H1 (cell line): Measurements from ENCODE around the gene PDE1C. TPM values are rescaled to one million over a fixed set of nuclear protein-coding genes. Genes with fewer than 3 reads are reported as not detected.

ENCODE experiments used
- CTCF ChIA-PET: fragments of 300-600 bp; sonication (Branson Sonifier 250); formaldehyde crosslinking; loops from one replicate; lab custom pipeline; 2021; ENCODE audit not compliant: partially characterized antibody; lab: Charles Lee
- POLR2A ChIA-PET: fragments of 300-600 bp; sonication (Branson Sonifier 250); formaldehyde crosslinking; loops from one replicate; lab custom pipeline; 2021; ENCODE audit warnings: inconsistent platforms; ENCODE audit not compliant: partially characterized antibody; lab: Charles Lee
- DNase-seq, 2 experiments: peaks; one replicate each; pipeline versions ENCODE4 v3.0.0 to v3.0.0-alpha.2; 2010 to 2022; ENCODE audit warnings: low spot score in 2 of 2, low read depth in 1 of 2, mixed read lengths in 1 of 2
- FAIRE-seq: peaks from 2 replicates; lab custom pipeline; 2011; peaks lifted over from hg19 to GRCh38; lab: Jason Lieb, UNC
- H2AFZ ChIP-seq: 2 replicates; pipeline ENCODE4 v1.8.1; 2012; ENCODE audit warnings: low read length, inconsistent platforms
- H2AK5ac ChIP-seq: 2 replicates; pipeline ENCODE4 v1.6.1; 2013; ENCODE audit warnings: low read depth, low read length
- H2BK120ac ChIP-seq: replicated peaks from 2 replicates; pipeline ENCODE3; 2013; ENCODE audit warnings: low read depth, low read length, inconsistent platforms
- H2BK12ac ChIP-seq: 2 replicates; pipeline ENCODE4 v1.6.1; 2013; ENCODE audit warnings: low read depth, low read length
- H2BK15ac ChIP-seq: 2 replicates; pipeline ENCODE4 v1.6.1; 2013; ENCODE audit warnings: low read length
- H2BK20ac ChIP-seq: 2 replicates; pipeline ENCODE4 v1.6.1; 2013; ENCODE audit warnings: low read length
- H2BK5ac ChIP-seq: 2 replicates; pipeline ENCODE4 v1.6.1; 2013; ENCODE audit warnings: low read depth, low read length
- H3K14ac ChIP-seq: 2 replicates; pipeline ENCODE4 v1.6.1; 2013; ENCODE audit warnings: inconsistent platforms; ENCODE audit not compliant: insufficient read length
- H3K18ac ChIP-seq: 2 replicates; pipeline ENCODE4 v1.6.1; 2013; ENCODE audit warnings: low read length; ENCODE audit errors: extremely low read depth
- H3K23ac ChIP-seq: 2 replicates; pipeline ENCODE4 v1.6.1; 2013; ENCODE audit warnings: inconsistent platforms; ENCODE audit not compliant: insufficient read length
- H3K23me2 ChIP-seq: 2 replicates; pipeline ENCODE4 v1.6.1; 2013; ENCODE audit warnings: low read depth, low read length
- H3K27ac ChIP-seq: 2 replicates; pipeline ENCODE4 v1.6.1; 2011; ENCODE audit warnings: low read depth, low read length, inconsistent platforms
- H3K27me3 ChIP-seq, 4 experiments: replicated peaks in 1 of 4; 1 replicate in 1 of 4; 2 replicates in 3 of 4; pipeline versions ENCODE4 v1.6.1 to v1.8.1; 2011 to 2013; ENCODE audit warnings: low read length in 3 of 4, mild to moderate bottlenecking in 3 of 4, inconsistent platforms in 2 of 4, mixed read lengths in 2 of 4, moderate library complexity in 1 of 4; ENCODE audit not compliant: control insufficient read depth in 3 of 4, insufficient read depth in 3 of 4; ENCODE audit errors: extremely low read depth in 1 of 4
- H3K36me3 ChIP-seq, 4 experiments: 2 replicates each; pipeline versions ENCODE4 v1.6.1 to v1.8.1; 2011 to 2013; ENCODE audit warnings: mild to moderate bottlenecking in 4 of 4, low read length in 3 of 4, moderate library complexity in 2 of 4, control low read depth in 1 of 4, inconsistent platforms in 1 of 4; ENCODE audit not compliant: insufficient read depth in 4 of 4, control insufficient read depth in 2 of 4
- H3K4ac ChIP-seq: replicated peaks from 2 replicates; pipeline ENCODE3; 2013; ENCODE audit warnings: low read length, low read depth, mixed read lengths, inconsistent platforms; ENCODE audit not compliant: insufficient read length
- H3K4me1 ChIP-seq, 4 experiments: replicated peaks in 1 of 4; 1 replicate in 1 of 4; 2 replicates in 3 of 4; pipeline versions ENCODE4 v1.6.1 to v1.8.1; 2011 to 2013; ENCODE audit warnings: low read length in 3 of 4, inconsistent platforms in 2 of 4, mixed read lengths in 1 of 4; ENCODE audit not compliant: insufficient read depth in 4 of 4, control insufficient read depth in 3 of 4
- H3K4me2 ChIP-seq, 2 experiments: 2 replicates each; pipeline versions ENCODE4 v1.6.1 to v1.8.1; 2011 to 2013; ENCODE audit warnings: low read depth in 2 of 2, low read length in 2 of 2, control low read depth in 1 of 2, inconsistent platforms in 1 of 2, mild to moderate bottlenecking in 1 of 2; ENCODE audit not compliant: insufficient read depth in 1 of 2
- H3K4me3 ChIP-seq, 4 experiments: fragments of 200-600, 300-600 bp in 1 of 4; sonication (generic), shearing (Covaris generic), sonication (Bioruptor Twin) in 1 of 4; 2 replicates each; pipeline versions ENCODE4 v1.5.1 to v1.8.1; 2011 to 2016; ENCODE audit warnings: low read length in 4 of 4, low read depth in 3 of 4, control low read depth in 2 of 4, inconsistent platforms in 2 of 4, mild to moderate bottlenecking in 2 of 4, mixed read lengths in 1 of 4, moderate library complexity in 1 of 4; ENCODE audit not compliant: insufficient read depth in 2 of 4; ENCODE audit errors: extremely low read depth in 1 of 4
- H3K56ac ChIP-seq: replicated peaks from 2 replicates; pipeline ENCODE3; 2013; ENCODE audit warnings: low read depth, mild to moderate bottlenecking, mixed read lengths, low read length, inconsistent platforms; ENCODE audit not compliant: insufficient read length
- H3K79me1 ChIP-seq: 2 replicates; pipeline ENCODE4 v1.6.1; 2013; ENCODE audit warnings: low read depth, low read length, control low read depth
- H3K79me2 ChIP-seq, 2 experiments: 2 replicates each; pipeline versions ENCODE4 v1.6.1 to v1.8.1; 2012 to 2013; ENCODE audit warnings: low read length in 2 of 2, mild to moderate bottlenecking in 2 of 2, inconsistent platforms in 1 of 2; ENCODE audit not compliant: insufficient read depth in 2 of 2, control insufficient read depth in 1 of 2
- H3K9ac ChIP-seq, 4 experiments: replicated peaks in 1 of 4; 1 replicate in 1 of 4; 2 replicates in 3 of 4; pipeline versions ENCODE4 v1.6.1 to v1.8.1; 2011 to 2013; ENCODE audit warnings: low read depth in 3 of 4, low read length in 3 of 4, control low read depth in 2 of 4, mild to moderate bottlenecking in 2 of 4, moderate library complexity in 2 of 4, inconsistent platforms in 1 of 4; ENCODE audit errors: extremely low read depth in 1 of 4
- H3K9me3 ChIP-seq, 2 experiments: 2 replicates each; pipeline versions ENCODE4 v1.6.1 to v1.8.1; 2012 to 2013; ENCODE audit warnings: mild to moderate bottlenecking in 2 of 2, moderate library complexity in 2 of 2, control low read depth in 1 of 2, inconsistent platforms in 1 of 2, low read depth in 1 of 2, low read length in 1 of 2, mixed read lengths in 1 of 2; ENCODE audit not compliant: insufficient read depth in 2 of 2
- H4K20me1 ChIP-seq, 2 experiments: replicated peaks in 1 of 2; 2 replicates each; pipeline versions ENCODE3 to v1.8.1; 2011 to 2013; ENCODE audit warnings: inconsistent platforms in 2 of 2, low read length in 2 of 2, mild to moderate bottlenecking in 1 of 2; ENCODE audit not compliant: insufficient read depth in 2 of 2, control insufficient read depth in 1 of 2
- H4K5ac ChIP-seq: 2 replicates; pipeline ENCODE4 v1.6.1; 2013; ENCODE audit warnings: low read length, low read depth, mixed read lengths, inconsistent platforms; ENCODE audit not compliant: insufficient read length
- H4K8ac ChIP-seq: 2 replicates; pipeline ENCODE4 v1.8.0; 2013; ENCODE audit warnings: mild to moderate bottlenecking, moderate library complexity, low read length, inconsistent platforms; ENCODE audit not compliant: insufficient read depth; ENCODE audit errors: extremely low read depth
- H4K91ac ChIP-seq: replicated peaks from 2 replicates; pipeline ENCODE3; 2013; ENCODE audit warnings: low read length, mixed read lengths, inconsistent platforms; ENCODE audit not compliant: insufficient read length
- BCL11A ChIP-seq, 2 experiments: IDR thresholded peaks; one replicate each; pipeline ENCODE4 v1.6.1; 2011; ENCODE audit warnings: low read depth in 2 of 2, low read length in 2 of 2, mild to moderate bottlenecking in 2 of 2
- CBX8 ChIP-seq: fragments of 300-800, 300-1000 bp; sonication (generic); IDR thresholded peaks from 2 replicates; pipeline ENCODE4 v1.7.1; 2016; ENCODE audit warnings: low read depth, low read length, borderline replicate concordance
- CTCF ChIP-seq, 3 experiments: IDR thresholded peaks; 1 replicate in 2 of 3; 2 replicates in 1 of 3; pipeline versions ENCODE4 v1.5.1 to v1.6.1; 2011; ENCODE audit warnings: low read length in 3 of 3, mild to moderate bottlenecking in 3 of 3, inconsistent platforms in 2 of 3, low read depth in 1 of 3, moderate library complexity in 1 of 3; ENCODE audit not compliant: insufficient read depth in 1 of 3; ENCODE audit errors: control extremely low read depth in 1 of 3
- RAD21 ChIP-seq, 2 experiments: IDR thresholded peaks in 1 of 2; conservative IDR thresholded peaks in 1 of 2; 2 replicates each; pipeline ENCODE4 v1.6.1; 2011; ENCODE audit warnings: low read depth in 2 of 2, low read length in 2 of 2, improper control_type of control experiment in 1 of 2, inconsistent platforms in 1 of 2, mild to moderate bottlenecking in 1 of 2, moderate library complexity in 1 of 2
- TBP ChIP-seq: IDR thresholded peaks from 2 replicates; pipeline ENCODE4 v1.6.1; 2011; ENCODE audit warnings: low read depth, low read length, improper control_type of control experiment
- WGBS, 2 experiments: shearing (Covaris generic) in 1 of 2; methylation state at CpG; one replicate each; pipeline versions ENCODE4 v1.1.6 to v1.1.7; 2013 to 2015; ENCODE audit warnings: low lambda C conversion rate in 2 of 2, mixed read lengths in 2 of 2, inconsistent platforms in 1 of 2, low coverage in 1 of 2, missing lambda C conversion rate in 1 of 2; ENCODE audit not compliant: insufficient replicate concordance in 2 of 2, insufficient coverage in 1 of 2, insufficient read length in 1 of 2; ENCODE audit errors: extremely low coverage in 1 of 2, missing lambda C conversion rate in 1 of 2; 5-methylcytosine and 5-hydroxymethylcytosine counted together
- polyA plus RNA-seq, 7 experiments: library from polyadenylated mRNA; depleted of rRNA in 3 of 7; stranded (reverse) in 5 of 7; unstranded in 2 of 7; fragments of >200 nt in 5 of 7; fragments of 200-250 nt in 2 of 7; gene quantifications; 1 replicate in 5 of 7; 2 replicates in 1 of 7; 4 replicates in 1 of 7; pipeline versions ENCODE4 v1.2.1 to v1.2.3, GENCODE V29; 2011 to 2013; ENCODE audit warnings: missing spikeins in 2 of 7, mixed read lengths in 2 of 7
- total RNA-seq: library from RNA; stranded (reverse); fragmentation: NEBNext Ultra II Directional; extraction: Animal tissue kit (Norgen Biotek cat#: 25700); gene quantifications from 2 replicates; pipeline ENCODE4 v1.2.1, GENCODE V29; 2021

Gene PDE1C
- total and polyA plus RNA-seq, 2 of the 8 experiments (the other 6 are each of a cell fraction or from before 2014, with no cell fraction given): 0.11 to 1.1 TPM

- Histone ChIP-seq H3K56ac (no peak overlapping the region), H2BK20ac (no peak overlapping the region), H2BK12ac (no peak overlapping the region), H3K4me2 (no peak overlapping the region), H2BK15ac (no peak overlapping the region), H3K79me2 (no peaks in the 10 kb centered on the region), H4K91ac (no peak overlapping the region), H4K20me1 (no peaks in the 10 kb centered on the region), H3K18ac (no peak overlapping the region), H3K27me3 (no peaks in the 10 kb centered on the region), H3K14ac (no peak overlapping the region), H3K4me1 (no peaks in the 10 kb centered on the region), H2AFZ (no peak overlapping the region), H4K5ac (no peak overlapping the region), H3K4ac (no peak overlapping the region), H3K23ac (no peak overlapping the region), H2BK120ac (no peak overlapping the region), H3K23me2 (no peaks in the 10 kb centered on the region), H2BK5ac (no peak overlapping the region), H2AK5ac (no peak overlapping the region), H3K4me3 (no peak overlapping the region), H3K27ac (no peak overlapping the region), H4K8ac (no peak overlapping the region), H3K9ac (no peak overlapping the region), H3K36me3 (no peaks in the 10 kb centered on the region), H3K9me3 (no peaks in the 10 kb centered on the region), H3K79me1 (no peaks in the 10 kb centered on the region)
- ChIA-PET CTCF (interaction anchor here (0.6 to 5.2 kb wide), 37 partner anchors 10 to 396 kb away, joined by 3 to 41 read pairs (median 4); no protein-coding TSS in a partner anchor), POLR2A (no interaction called here)
- WGBS, 2 experiments: 81% methylated on average over 3 of the region's 3 CpGs; no CpG with 5 or more reads in 1 of the 2 experiments
- no peak for DNase-seq
- TF ChIP-seq CBX8 (no peak), CTCF (IDR thresholded peaks at IDR 0.05; ENCODE audit: control extremely low read depth in 1 of 3, insufficient read depth in 1 of 3, low read depth in 1 of 3, low read length in 3 of 3) (peak; percentile 36 to 47 (median 43)), TBP (no peak), BCL11A (IDR thresholded peaks at IDR 0.05; ENCODE audit: low read depth in 2 of 2, low read length in 2 of 2) (no peak), RAD21 (IDR thresholded peaks at IDR 0.05 in 1 of 2, conservative IDR thresholded peaks at IDR 0.05 in 1 of 2; ENCODE audit: low read depth in 2 of 2, low read length in 2 of 2) (peak; percentile 73)
- FAIRE-seq: no peak
These were observed 256.0 kb downstream of the PDE1C start for GRCh38 chr7:31814187-31814586.
